ENCODE measurements around the gene IMPDH2.
A peak's percentile ranks its signal among the peaks of the same experiment; 100 is the strongest.
"Not testable (repeated sequence)": the region's sequence is repeated elsewhere in the genome, so short reads cannot be mapped to it uniquely, and the experiment has no call there.

IMPDH2 gene

GRCh38 chr3:49021213-49021812 is 7.9 kb downstream of the IMPDH2 start:
- FAIRE-seq, result peak; percentile 82

GRCh38 chr3:49020330-49021212 is 8.6 kb downstream of the IMPDH2 start:
- no peak for FAIRE-seq

DNA sequence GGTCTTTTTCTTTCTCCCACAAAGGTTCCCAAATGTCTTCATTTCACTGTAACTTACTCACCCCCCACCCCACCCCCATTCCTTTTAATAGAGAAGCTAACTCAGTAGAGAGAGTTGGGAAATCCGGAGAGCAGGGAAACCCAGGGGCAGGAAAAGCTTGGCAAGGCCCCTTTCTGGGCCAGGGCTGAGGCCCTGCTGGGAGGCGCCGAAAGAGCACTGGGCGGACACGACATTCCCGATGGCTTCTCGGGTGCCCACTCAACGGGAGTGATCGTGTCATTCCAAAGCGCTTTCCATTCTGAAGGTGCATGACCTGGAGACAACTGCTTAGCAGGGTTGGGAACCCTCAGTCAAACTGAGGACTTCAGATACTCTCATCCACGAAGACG is 9.3 kb downstream of the IMPDH2 start:
- no peak for FAIRE-seq

DNA sequence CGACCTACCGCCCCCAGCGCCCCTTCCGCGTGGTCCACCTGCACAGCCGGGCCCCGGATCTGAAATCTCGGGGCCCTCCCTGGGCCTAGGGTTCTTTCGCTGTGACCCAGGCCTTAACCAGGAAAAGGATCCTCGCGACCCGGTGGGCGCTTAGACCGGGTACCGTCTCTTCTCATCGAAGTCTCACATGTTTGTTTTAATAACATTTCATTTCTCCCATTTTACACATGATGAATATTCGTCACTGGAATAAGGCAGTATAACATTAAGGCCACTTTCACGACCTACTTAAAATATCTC is 10.5 kb downstream of the IMPDH2 start:
- FAIRE-seq, result no peak

GRCh38 chr3:49017971-49018706 is 11.1 kb downstream of the IMPDH2 start, which contains the start of gene DALRD3:
TSS of gene DALRD3 (minus strand) at chr3:49018580. CDS start at chr3:49018564, 16 bp downstream.
- no peak for FAIRE-seq

- FAIRE-seq, result no peak
Observed at GRCh38 chr3:49017229-49017970, 11.8 kb downstream of the IMPDH2 start.

GRCh38 chr3:49016414-49017228 is 12.6 kb downstream of the IMPDH2 start:
- no peak for FAIRE-seq

DNA sequence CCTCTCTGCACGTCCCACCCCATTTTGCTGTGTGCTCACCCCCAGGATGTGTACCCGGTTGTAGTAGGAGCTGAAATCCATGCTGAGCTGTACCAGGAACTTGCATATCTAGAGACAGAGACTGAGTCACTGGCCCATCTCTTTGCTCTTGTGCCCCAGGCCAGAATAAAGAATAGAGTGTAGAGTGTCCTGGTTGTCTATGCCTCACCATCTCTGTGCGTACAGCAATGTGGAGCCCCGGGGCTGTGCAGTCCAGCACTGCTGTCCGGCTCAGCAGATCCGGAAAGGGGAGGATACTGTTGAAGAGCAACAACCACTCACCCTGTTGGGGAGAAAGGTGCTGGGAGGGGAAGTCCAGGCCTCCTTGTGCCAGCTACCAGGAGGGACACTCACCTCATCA is 13.4 kb downstream of the IMPDH2 start:
- no peak for FAIRE-seq

DNA sequence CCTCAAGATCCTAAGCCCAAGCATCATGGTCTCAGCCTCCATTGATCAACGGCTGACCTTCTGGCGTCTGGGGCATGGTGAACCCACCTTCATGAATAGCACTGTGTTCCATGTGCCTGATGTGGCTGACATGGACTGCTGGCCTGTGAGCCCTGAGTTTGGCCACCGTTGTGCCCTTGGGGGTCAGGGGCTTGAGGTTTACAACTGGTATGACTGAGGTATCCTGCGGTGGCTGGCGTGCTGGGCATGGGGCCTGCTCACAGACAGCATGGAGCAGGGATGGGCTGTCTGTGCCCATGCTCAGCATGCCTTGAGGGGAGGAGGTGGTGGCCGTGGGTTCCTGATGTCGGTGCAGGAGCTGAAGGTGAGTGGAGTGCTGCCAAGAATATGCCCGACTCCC is 14.1 kb downstream of the IMPDH2 start:
- FAIRE-seq, result no peak

GRCh38 chr3:49013738-49014660 is 15.2 kb downstream of the IMPDH2 start:
- no peak for FAIRE-seq

DNA sequence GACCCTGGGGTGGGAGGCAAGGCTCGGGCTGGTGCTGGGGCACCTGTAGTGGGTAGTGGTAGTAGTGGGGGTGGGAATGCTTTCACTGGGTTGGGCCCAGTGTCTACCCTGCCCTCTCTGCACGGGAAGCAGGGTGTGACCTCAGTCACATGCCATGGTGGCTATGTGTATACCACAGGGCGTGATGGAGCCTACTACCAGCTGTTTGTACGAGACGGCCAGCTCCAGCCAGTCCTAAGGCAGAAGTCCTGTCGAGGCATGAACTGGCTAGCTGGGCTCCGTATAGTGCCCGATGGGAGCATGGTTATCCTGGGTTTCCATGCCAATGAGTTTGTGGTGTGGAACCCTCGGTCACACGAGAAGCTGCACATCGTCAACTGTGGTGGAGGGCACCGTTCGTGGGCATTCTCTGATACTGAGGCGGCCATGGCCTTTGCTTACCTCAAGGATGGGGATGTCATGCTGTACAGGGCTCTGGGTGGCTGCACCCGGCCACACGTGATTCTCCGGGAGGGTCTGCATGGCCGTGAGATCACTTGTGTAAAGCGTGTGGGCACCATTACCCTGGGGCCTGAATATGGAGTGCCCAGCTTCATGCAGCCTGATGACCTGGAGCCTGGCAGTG is 16.0 kb downstream of the IMPDH2 start:
- no peak for FAIRE-seq

GRCh38 chr3:49012441-49013017 is 16.7 kb downstream of the IMPDH2 start:
- no peak for FAIRE-seq

DNA sequence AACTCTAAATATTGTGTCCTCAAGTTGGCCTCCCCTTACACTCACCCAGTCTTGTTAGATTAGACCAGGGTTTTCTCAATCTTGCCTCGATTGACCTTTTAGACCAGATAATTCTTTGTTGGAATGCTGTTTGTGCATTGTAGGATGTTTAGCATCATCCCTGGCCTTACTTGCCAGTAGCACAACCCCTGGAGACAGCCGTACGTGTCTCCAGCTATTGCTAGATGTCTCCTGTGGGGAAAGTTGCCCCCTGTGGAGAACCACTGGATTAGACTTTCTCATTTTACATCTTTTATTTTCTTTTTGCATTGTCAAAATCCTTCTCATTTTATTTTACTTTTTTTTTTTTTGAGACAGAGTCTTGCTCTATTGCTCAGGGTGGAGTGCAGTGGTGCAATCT is 19.8 kb downstream of the IMPDH2 start:
- no peak for FAIRE-seq

DNA sequence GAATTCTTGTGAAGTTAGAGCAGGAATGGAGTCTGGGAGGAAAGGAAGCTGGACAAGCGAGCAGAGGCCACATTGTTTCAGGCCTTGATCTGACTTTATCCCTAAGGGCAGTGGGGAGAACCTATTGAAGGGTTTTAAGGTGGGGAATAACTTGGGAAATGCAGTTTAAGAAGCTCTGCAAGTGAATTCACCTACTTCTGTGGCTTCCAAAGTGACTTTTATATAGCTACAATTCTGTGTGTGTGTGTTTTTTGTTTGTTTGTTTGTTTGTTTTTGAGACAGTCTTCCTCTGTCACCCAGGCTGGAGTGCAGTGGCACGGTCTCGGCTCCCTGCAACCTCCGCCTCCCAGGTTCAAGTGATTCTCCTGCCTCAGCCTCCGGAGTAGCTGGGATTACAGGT is 20.6 kb downstream of the IMPDH2 start:
- FAIRE-seq, result not testable (repeated sequence)

DNA sequence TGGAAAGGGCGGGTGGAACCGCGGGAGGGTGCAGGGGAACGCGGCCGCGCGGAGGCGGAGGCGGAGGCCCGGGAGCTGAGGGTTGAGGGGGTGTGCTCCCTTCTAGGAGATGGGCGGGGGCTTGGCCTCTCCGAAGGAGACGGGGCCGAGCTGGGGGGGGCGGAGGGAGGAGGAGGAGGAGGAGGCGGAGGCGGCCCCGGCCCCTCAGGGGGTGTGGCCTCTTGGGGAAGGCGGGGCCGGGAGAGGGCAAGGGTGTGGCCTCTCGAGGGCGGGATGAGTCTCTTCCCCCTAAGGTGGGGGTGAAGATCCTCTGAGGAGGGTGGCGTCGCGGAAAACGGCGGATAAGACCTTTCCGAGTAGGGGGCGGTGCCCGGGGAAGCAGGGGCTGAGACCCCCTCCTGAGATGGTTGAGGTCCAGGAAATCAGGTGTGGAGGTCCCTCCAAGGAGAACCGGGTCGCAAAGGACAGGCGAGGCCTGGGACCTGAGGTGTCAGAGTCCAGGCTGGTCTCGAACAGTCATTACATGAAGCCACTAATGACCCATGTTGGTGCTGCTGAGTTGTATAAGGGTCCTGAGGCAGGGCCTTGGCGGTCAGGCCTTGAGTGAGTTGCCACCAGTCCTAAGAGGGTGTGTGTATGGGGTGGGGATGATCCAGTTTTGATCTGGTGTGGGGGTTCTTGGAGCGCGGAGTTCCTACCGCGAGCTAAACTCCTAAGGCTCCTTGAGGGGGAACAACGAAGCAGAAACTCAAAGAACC is 21.2 kb downstream of the IMPDH2 start:
- no peak for FAIRE-seq

- FAIRE-seq, result no peak
Observed at GRCh38 chr3:49007068-49007770, 22.0 kb downstream of the IMPDH2 start, which contains the start of gene WDR6. TSS of gene WDR6 (plus strand) at chr3:49007391. CDS start at chr3:49007432, 41 bp downstream.

DNA sequence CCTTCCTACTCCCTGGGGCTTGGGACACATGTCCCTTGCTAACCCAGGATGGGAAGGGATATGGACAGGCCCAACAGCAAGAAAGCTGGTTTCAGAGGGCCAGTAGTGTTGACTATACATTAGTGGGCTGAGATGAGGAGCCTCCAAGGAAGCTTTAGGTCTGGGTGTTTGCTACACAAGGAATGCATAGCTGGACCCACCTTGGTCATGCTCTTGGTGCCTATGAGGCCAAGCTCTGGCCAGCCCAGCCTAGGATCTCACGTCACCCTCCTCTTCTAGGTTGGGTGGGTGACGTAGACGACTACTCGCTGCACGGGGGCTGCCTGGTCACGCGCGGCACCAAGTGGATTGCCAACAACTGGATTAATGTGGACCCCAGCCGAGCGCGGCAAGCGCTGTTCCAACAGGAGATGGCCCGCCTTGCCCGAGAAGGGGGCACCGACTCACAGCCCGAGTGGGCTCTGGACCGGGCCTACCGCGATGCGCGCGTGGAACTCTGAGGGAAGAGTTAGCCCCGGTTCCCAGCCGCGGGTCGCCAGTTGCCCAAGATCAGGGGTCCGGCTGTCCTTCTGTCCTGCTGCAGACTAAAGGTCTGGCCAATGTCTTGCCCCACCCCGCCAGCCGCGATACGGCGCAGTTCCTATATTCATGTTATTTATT is 22.7 kb downstream of the IMPDH2 start:
- no peak for FAIRE-seq

DNA sequence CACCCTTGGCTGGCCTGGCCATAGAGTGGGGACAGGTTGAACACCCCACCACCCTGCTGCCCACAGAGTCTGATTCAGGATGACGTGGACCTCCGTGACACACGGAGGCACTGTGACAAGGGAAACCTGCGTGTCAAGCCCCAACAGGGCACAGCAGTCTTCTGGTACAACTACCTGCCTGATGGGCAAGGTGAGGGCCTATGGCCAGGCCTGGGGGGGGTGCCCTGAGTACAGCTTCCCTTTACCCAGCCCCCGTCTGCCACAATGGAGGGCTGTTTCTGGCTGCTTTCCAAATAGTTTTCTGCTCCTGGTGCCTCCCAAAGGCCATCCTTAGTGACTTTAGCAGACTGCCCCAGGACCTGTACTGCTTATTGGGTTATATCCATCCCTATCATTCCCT is 23.2 kb downstream of the IMPDH2 start:
- FAIRE-seq, result no peak
